NCI-H1092 treated with DMSO at 0.1 percent for 48 hours (cell line): ENCODE results near the gene NFIX.

Experiments
- DNase-seq: peaks from one replicate; lab custom pipeline; 2025; lab: John Stamatoyannopoulos, UW

NFIX gene

DNA sequence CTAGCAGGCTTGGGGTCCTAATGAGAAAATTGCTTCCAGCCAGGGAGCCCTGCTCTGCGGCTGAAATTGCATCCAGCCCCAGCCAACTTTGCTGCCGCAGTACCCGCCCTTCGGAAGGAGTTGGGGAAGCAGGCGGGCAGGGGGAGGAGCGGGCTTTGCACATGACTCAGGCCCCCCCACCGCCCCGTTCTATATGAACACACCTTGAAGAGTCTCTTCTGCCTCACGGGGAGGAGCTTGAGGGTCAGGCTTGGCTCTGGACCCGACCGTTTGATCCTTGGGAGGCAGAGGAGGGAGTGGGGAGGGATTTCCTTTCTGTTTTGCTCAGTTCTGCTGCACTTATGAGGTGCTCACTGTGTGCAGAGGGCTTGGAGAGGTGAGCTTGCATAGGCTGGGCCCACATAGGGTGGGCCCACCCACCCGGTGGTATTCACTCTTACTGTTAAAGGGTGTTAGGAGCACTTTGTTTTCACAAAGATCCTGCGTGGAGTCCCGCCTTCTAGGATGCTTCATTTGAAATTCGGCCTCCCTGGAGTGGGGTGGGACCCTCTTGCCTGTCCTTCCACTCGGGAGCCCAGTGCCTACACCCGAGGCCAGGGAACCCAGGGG is 60.9 kb downstream of the NFIX start:
- DNase-seq, result no peak

DNA sequence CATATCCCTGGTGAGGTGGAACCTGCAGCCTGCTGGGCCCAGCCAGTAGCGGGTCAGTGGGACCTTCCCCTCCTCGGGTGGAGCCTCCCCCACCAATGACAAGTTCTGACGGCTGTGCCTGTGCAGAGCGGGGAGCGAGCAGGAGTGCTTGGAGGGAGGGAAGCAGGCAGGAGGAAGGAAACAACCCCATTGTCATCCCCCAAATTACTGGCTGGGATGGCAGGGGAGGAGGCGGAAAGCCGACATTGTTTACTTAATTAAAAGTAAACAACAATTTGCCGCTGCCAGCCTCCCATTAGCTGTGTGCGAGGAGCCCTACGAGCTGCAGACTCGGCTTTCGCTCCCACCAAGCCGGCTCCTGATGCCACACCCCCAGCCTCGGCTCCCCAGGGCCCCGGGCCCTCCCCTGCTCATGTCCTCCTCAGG is 61.9 kb downstream of the NFIX start:
- DNase-seq, result peak; percentile 43

DNA sequence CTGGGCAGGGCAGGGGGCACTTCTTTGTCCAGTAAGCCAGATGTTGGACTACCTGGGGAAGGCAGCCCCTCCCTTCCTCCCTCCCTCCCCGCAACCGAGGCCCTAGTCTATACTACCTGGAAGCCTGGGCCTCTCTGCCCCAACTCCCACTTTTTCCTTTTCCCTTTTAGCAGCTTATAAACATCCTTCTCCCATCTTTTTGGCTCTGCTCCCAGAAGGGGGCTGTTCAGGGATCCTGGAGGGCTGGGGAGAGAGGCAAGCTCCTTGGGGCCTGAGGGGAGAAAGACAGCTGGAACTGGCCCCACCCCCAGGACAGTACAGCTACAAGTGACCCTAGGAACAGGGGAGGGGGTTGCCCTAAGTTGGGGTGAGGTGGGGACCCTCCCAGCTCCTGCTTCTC is 62.5 kb downstream of the NFIX start:
- no peak for DNase-seq

DNA sequence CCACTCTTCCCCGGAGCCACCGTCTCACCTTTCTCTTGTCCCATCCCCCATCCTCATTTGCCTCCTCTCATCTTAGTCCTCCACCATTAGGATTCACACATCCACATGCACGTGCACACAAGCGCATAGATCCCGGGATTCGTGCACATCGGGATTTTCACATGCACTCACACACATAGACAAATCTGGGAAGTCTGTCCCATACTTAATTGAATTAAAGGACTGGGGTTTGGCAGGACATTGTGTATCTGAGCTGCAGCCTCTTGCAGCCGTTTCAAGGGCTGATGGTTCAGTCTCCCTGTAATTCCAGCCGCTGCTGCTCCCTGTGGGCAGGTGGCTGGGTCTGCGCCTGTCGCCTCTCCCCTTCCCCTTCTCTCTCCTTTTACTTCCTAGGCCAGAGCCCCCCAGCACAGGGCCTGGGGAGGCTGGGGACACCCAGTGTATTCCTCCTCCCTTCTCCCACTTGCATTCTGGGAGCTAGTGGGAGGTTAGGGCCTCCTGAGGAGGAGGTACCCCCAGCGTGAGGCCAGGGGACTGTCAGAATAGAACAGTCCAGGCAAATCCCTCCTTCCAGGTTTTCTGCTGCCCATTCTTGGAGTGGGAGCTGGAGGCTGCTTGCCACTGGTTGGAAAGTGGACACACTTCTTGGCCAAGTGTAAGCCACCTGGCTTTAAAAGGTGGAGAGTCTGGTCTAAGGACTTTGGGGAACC is 63.8 kb downstream of the NFIX start:
- no peak for DNase-seq

DNA sequence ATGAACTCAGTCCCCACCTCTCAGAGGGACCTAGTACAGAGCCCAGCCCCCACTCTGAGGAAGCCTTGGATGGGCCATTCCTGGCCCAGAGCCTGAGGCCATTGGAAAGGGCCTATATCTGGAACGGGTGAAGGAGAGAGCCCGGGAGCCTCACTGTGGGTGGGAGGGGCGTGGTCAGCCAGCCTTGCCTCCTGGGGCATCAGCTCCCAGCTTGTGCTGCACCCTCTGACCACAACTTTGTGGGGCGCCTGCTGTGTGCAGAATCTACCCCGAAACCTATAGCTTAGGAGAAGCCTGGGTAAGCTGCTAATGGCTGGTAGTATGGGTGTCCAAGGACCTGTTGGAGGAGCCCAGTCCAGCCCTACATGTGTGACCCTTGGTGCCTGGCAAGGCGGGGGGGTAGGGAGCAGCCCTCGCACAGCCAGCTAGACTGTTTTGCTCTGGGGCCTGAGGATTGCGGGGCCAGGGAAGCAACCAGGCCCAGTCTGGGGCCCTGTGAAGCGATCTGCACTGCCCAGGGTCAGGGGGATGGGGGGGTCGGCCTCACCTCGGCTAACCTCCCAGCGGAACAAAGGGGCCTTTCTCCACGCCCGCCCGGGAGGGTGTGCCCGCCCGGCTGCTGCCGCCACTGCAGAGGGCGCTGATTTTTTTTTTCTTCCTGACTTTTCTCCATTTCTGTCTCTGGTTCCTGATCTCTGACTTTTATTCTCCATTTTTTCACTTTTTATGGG is 65.1 kb downstream of the NFIX start:
- DNase-seq, result no peak

DNA sequence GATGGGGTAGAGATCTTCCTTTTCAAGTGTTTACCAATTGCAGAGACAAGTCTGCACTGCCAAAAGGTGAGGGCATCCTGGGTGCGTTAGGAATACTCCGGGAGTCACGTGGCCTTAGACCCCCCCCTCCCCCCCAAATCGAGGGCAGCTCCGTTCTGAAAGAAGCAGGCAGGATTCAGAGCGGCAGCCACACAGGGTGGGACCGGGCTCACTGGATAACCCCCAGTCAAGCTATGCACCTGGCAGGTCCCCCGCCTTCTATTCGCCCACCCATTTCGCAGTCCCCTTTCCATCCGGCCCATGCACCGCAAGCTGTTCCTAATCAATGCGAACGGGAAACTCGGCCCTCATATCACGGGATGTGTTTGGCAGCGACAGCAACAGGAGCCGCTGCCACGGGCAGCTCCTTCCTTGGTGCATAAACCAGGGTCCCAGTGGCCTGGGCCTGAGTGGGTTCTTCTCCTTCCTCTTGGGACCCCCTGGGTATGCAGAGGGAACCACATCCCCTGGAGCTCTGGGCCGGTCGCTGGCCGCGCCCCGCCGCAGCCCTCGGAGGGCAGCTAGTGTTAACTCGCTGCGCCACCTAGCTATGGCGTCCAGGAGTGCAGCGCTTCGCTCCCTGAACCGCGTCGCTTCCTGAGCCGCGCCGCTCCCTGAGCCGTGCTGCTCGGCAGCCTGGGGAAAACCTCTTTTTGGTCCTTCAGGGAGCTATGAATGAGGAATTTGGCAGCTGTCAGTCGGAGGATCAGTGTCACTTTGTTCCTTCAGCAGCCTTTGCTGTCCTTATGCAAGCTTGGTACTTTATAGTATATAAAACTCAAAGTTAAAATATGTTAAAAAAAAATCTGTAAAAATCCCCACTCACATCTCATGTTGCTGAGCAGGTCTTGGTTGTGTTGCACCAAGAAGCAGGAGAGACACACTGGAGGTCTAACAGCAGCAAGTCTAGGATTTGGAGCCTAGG is 66.0 kb downstream of the NFIX start:
- DNase-seq, result peak; percentile 69

DNA sequence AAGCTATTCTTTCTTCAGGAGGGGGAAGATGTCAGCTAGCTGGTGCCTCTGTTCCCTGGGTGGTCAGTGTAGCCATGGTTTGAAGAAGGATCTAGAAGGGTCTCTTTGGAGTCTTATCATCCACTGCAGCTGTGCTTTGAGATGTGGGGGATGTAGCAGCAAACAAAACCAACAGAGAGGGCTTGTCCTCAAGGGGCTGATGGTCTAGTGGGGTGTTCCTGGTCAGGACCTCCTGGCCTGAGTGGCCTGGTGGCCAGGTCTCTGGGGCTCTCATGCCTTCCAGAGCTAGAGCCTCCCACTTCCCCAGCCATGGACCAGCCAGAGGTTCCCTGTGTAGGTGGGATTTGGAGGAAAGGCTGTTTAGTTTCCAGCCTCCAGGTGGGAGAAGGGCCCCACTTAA is 67.0 kb downstream of the NFIX start:
- no peak for DNase-seq

DNA sequence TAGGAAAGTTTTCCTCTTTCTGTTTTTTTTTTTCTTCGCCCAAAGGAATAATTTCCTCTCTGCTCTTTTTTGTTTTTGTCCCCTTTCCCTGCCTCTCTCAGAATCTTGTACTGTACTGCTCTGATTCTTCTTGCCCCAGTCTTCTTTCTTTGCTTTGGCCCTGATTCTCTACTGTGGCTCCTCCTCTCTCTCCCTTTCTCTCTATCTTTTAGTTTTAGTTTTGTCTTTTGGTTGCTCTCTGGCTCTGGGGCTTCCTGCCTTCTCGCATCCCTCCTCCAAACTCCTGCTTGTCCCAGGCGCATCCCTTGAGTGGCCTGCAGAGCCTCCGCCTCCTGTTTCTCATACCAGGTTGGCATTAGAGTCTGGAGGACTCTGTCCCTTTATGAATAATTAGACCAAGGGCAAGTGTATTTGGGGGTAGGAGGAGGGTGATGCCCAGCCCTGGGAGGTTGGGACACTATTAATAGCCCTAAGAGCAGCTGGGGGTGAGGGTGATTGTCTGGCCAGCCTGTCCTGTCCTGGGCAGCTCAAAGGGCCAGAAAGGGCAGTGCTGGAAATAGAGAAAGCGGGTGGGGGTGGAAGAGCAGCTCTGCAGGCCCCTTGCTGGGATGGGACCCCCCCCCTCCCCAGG is 68.3 kb downstream of the NFIX start:
- DNase-seq, result no peak

DNA sequence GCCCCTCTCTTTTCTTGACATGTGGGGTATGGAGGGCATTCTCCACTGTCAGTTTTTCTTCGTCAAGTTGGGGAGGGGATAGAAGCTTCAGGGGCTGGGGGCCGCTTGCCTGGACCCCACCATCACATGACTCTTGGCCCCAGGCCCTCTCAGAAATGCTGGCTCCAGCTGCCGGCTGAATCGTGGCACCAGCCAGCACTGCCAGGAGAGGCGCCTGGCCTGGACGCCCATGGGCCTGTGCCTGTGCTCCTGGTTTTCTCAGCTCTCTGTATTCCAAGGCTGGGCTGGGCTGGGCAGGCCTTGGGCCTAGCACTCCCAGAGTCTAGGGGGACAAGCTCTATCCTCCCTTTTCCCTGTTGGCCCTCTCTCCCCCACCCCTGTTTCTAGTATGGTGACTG is 68.8 kb downstream of the NFIX start:
- DNase-seq, result no peak

DNA sequence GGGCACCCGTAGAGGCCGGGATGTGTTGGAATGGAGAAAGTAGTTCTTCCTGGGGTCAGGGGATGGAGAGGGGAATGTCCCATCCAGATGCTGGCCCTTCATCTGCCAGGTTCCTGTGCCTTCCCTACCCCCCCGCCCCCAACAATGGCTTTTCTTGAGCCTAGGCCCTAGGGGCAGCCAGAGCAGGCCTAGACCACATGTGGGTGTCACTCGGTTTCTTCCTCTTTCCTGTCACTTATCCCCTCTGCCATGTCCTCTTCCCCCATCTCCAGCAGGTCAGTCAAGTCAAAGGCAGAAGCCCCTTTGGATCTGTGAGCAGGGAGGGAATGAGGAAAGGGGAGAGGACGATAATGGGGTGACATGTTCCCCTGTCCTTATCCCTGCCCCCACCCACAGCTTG is 71.0 kb downstream of the NFIX start:
- DNase-seq, result no peak

DNA sequence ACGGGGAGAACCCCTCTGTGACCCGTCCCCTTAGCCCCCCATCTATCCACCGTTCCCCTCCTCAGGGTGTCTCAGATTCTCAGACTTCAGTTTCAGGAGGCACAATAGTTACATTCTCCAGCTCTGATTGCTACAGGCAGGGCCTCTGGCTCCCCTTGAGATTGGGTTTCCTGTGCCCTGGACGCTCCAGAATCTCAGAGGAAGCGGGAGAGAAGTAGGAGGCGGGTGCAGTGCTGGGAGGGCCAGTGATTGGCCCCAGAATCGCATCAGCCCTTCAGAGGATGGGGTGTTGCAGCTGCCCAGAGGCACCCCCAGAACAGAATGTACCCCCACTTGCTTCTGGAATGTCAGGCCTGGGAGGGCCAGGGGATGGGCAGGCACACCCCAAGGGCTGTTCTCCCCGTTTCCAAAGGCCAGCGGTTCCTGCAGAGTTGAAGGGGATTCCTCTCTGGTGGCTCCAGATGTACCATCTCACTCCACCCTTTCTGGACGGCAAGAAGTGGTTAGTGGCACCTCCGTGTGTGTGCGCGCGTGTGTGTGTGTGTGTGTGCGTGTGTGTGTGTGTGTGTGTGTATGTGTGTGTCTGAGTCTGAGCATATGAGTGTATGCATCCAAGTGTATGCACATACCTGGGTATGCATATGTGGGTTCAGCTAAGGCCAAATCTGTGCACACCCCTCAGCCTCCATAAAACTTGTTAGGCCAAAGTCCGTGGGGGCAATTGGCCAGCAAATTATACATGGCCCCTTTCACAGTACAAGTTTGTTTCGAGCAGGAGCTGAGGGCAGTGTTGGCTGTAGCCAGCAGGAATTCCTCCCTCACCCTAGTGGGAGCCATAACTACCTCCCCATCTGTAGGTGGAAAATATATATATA is 71.9 kb downstream of the NFIX start:
- DNase-seq, result no peak

DNA sequence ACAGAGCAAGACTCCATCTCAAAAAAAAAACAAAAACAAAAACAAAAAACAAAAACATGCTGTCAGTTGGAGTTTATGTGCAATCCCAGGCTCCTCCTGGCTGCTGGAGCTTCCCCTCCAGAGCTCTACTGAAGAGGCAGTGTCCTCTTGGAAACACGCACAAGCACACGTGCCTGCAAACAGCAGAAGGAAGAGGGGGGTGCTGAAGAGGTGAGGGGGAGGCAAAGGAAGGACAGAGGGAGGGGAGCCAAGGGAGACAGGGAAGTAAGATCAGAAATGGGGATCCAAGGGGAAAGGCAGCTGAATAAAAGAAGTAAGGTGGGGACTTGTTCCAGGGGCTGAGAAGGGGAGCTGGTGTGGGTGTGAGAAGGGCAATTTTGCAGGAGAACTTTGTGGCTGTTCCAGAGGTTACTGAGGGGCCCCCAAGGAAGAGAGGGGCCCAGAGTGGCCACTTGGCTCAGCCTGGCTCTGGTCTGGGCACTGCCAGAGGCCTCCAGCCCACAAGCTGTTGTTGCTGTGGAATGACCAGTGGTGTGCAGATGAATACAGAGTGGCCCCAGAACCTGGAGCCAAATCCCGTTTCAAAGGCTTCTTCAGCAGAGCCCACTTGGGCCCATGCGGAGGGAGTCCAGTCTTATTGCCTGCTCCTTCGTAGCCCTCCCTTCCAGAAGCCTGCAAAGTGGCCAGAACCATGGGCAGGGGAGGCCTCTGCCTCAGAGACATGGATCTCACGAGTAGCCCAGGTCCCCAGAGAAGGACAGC is 73.0 kb downstream of the NFIX start:
- DNase-seq, result no peak

DNA sequence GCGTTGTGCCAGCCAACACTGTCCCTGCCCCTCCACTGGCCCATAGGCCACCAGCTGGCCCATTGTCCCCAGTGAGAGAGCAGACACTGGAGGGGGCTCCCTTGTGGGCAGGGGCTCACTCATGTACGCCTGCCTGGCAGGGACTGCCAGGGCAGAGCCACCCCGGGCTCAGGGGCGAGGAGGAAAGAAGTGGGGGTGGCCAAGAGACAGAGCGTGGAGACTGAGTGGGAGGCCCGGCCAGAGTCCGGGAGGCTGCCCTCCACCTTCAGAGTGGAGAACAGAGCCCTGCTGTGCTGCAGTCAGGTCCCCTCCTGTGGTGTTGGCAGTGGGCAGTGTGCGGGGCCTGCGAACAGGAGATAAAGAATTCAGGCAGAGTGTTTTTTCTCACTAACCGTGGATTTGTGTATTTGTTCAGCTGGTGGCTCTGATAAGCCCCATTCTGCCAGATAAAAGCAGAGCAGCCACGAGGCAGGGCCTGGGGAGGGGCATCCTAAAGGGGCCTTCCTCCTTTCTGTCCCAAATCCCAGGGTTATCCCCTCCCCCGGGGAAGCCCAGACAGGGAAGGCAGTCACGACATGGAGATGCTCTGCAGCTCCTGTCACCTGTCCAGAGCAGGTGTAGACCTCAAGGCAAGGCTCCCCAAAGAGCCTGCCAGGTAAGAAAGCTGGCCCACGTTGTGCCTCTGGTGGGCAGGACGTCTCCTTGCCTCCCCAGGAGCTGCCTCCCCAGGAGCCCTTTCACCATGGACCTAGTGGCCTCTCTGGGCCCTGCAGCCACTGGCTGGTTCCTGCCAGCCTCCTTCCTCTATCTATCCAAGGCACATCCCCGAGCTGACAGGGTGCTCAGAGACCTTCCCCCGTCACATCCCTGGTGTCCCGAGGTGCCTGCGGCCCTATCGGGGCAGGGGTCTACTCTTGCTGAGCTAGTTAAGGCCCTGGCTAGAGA is 74.4 kb downstream of the NFIX start:
- peak; percentile 65 for DNase-seq

DNA sequence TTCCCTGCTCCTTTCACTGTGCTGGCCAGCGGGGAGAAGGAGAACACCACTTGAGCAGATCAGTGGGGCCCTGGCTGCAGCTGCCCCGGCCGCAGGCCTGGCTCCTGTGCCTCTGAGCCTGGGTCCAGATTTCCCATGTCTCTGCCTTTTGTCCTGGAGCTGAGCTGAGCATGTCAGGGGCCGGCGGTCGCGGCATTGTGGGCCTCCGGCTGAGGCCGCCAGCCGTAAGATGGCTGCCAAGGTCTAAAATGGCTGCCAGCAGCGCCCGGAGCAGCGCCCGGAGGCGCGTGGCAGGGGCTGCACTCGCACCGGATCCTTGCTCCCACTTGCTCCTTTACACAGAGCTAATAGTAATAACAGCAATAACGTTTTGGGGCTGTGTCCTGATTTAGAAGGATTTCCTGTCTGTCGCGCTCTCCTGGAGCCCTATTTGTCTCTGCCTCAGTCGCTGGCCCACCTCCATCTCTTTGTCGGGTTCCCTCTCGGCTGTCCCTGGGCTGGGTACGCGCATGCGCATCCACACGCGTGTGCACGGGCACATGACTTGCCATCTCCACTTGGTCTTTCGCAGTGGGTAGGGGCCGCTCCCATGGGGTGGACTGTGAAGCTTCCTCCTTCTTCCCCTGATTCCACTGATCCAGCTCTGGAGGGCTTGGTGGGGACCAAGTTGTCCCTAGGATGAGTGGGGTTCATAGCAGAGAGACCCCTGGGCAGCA is 75.3 kb downstream of the NFIX start:
- DNase-seq, result no peak

DNA sequence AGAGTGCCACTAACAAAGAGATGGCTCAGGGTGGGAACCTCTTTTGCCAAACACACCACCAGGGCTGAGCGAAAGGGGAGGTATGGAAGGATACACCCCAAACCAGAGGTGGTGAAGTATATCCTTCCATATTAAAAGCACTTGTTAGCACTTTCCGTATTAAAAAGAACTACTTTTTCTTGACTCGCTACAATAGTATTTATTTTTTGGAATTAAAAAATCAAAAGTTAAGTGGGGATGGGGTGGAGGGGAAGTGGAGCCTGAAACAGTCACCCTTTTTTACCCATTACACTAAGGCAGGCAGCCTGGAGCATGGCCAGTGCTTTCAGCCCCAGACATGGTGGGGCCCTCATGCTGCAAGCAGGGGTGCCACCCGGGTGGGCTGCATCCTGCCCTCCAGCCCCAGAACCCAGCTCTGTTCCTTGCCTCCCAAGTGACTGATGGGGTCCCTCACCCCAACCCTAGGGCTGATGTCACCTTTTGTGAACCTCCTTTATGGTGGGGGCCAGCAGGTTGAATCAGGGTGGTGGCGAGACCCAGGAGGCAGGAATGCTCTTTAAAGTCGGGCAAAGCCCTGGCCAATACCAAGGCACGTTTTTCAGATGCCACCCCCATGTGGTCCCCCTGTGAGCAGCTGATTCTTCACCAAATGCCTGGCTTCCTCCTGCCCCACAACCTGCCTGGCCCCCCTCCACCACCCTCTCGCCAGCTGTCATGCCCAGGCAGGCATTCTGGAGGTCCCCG is 76.3 kb downstream of the NFIX start:
- no peak for DNase-seq

DNA sequence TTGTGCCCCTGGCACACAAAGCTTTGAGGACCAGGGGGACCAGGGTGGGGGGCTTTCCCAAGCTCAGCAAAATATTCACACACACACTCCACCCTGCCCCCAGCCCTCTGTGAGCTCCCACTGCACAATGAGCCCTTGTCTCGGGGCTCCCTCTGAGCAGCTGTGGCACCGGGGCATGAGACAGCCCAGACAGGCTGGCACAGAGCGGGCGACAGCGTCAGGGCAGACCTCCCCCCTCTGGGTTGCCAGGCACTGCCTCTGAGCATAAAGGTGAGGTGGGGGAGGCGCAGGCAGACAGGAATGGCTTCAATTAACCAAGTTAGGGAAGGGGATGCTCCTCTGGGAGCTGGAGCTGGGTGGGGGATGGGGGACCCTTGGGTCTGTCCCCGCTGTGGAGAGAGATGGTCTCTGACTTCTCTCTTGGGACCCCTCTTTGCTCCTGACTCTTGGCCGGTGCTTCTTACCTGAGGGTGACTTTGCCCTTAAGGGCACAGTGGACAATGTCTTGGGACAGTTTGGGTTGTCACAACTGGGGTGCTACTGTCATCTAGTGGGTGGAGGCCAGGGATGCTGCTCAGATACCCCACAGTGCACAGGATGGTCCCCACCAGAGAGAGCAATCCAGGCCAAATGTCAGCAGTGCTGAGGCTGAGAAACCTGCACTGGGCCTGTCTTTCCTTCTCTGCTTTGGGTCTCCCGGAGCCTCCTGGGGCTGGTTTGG is 77.1 kb downstream of the NFIX start:
- no peak for DNase-seq

DNA sequence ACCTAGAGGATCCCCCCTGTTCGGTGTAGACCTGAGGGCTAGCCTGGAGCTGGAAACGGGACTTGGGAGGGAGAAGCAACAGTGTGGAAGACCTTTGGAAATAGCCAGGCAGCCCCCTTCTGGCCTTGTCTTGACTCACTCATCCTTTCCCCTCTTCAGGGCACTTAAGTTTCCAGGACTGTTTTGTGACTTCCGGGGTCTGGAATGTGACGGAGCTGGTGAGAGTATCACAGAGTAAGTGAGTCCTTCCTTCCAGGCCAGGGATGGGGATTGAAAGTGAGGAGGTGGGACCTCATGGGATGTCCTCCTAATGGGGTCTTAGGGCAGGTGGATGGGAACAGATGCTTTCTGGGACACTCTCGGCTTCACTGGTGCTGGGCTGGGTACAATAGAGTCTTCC is 78.0 kb downstream of the NFIX start:
- DNase-seq, result no peak
